ENCODE measurements around the gene YWHAQ.
"Not testable (repeated sequence)": the region's sequence is repeated elsewhere in the genome, so short reads cannot be mapped to it uniquely, and the experiment has no call there.

The YWHAQ gene

DNA sequence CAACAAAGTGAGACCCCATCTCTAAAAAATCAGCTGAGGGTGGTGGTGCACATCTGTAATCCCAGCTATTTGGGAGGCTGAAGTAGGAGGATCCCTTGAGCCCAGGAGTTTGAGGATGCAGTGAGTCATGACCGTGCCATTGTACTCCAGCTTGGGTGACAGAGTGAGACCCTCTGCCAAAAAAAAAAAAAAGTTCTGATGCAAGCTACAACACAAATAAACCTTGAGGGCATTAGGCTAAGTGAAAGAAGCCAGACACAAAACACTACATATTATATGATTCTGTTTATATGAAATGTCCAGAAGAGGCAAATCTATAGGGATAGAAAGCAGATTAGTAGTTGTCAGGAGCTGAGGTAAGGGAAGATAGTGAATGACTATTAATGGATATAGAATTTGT, 13.0 kb downstream of the YWHAQ start:
- Histone ChIP-seq H3K9ac (ENCODE audit: insufficient read length) (no peak overlapping the region), H3K9me3 (ENCODE audit: low read depth, low read length) (no peaks in the 10 kb centered on the region), H3K4me3 (no peak overlapping the region), H3K27ac (no peak overlapping the region), H3K36me3 (ENCODE audit: insufficient read depth, low read length) (peaks cover 74% of the 10 kb centered on the region)
- no peak for DNase-seq (ENCODE audit: low read depth, low spot score)
- TF ChIP-seq EZH2 (IDR thresholded peaks at IDR 0.05) (no peak), FOXP2 (optimal IDR thresholded peaks at IDR 0.05; ENCODE audit: control extremely low read depth, extremely low read length, insufficient read depth) (no peak), POLR2AphosphoS5 (IDR thresholded peaks at IDR 0.05; ENCODE audit: borderline replicate concordance, low read depth, low read length) (no peak)

DNA sequence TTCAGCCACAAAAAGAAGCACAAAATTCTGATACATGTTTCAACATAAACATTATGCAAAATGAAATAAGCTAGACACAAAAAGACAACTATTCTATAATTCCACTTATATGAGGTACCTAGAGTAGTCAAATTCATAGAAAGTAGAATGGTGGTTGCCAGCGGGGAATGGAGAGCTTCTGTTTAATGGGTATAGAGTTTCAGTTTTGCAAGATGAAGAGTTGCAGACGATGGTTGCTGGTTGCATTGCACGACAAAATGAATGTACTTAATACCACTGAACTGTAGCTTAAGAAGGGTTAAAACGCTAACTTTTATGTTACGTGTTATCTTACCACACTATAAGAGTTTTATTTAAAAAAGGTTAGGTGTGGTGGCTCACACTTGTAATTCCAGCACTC, 13.5 kb downstream of the YWHAQ start:
- H3K9me3 ChIP-seq (ENCODE audit: low read depth, low read length) = no peaks in the 10 kb centered on the region; the same call in 1 of the 2 replicates
- H3K9ac ChIP-seq (ENCODE audit: insufficient read length) = no peak overlapping the region
- peaks cover 74% of the 10 kb centered on the region for H3K36me3 ChIP-seq (ENCODE audit: insufficient read depth, low read length)
- no peak for DNase-seq (ENCODE audit: low read depth, low spot score)
- no peak overlapping the region for H3K4me3 ChIP-seq
- TF ChIP-seq FOXP2 (optimal IDR thresholded peaks at IDR 0.05; ENCODE audit: control extremely low read depth, extremely low read length, insufficient read depth) = no peak
- TF ChIP-seq POLR2AphosphoS5 (IDR thresholded peaks at IDR 0.05; ENCODE audit: borderline replicate concordance, low read depth, low read length) = no peak
- TF ChIP-seq EZH2 (IDR thresholded peaks at IDR 0.05) = no peak
- H3K27ac ChIP-seq = no peak overlapping the region

DNA sequence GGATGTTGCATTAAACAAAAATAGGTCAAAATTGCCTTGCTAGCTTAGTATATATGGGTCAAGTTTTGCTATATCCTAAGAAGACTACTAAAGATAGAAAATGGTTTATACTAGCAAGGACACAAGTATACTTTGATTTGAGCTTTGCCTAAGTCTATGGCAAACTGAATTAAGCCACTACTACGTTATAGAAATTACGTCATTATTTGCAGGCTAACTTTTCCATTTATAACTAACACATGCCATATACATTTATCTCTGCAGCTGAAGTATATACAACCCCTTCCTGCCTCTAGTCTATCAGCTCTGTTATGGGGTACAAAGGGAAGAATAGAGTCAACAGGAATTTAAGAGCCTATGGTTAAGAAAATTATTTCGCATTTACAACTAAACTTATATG, 16.2 kb downstream of the YWHAQ start:
- Histone ChIP-seq H3K36me3 (ENCODE audit: insufficient read depth, low read length) (peaks cover 68% of the 10 kb centered on the region), H3K4me3 (0 out of 2 replicates have a peak overlapping the region, but pooled peaks have one; percentile 51), H3K9me3 (ENCODE audit: low read depth, low read length) (no peaks in the 10 kb centered on the region; the same call in 1 of the 2 replicates), H3K27ac (peak overlapping the region; percentile 68), H3K9ac (ENCODE audit: insufficient read length) (no peak overlapping the region)
- no peak for DNase-seq (ENCODE audit: low read depth, low spot score)
- TF ChIP-seq FOXP2 (optimal IDR thresholded peaks at IDR 0.05; ENCODE audit: control extremely low read depth, extremely low read length, insufficient read depth) (no peak), EZH2 (IDR thresholded peaks at IDR 0.05) (no peak)

DNA sequence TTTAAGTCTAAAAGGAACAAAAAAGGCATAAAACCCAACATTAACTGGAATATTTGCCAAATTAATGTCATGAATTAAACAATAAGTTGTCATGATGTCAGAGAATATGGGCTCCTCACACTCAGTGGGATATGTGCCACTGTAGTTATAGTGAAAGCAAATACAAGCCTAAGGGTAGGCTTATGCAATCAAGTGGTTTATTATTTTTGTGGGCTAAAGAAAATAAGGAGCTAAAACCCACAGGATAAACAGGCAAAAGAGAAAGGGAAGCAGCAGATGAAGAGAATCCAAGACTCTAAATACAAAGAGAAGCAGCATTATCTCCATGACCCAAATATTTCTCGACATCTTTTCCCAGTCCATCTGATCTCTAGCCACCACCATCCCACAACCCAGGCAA, 17.5 kb downstream of the YWHAQ start:
- H3K27ac ChIP-seq = peak overlapping the region; percentile 68
- peak; percentile 60 for DNase-seq (ENCODE audit: low read depth, low spot score)
- TF ChIP-seq POLR2AphosphoS5 (IDR thresholded peaks at IDR 0.05; ENCODE audit: borderline replicate concordance, low read depth, low read length) (no peak), EZH2 (IDR thresholded peaks at IDR 0.05) (no peak), FOXP2 (optimal IDR thresholded peaks at IDR 0.05; ENCODE audit: control extremely low read depth, extremely low read length, insufficient read depth) (no peak)

DNA sequence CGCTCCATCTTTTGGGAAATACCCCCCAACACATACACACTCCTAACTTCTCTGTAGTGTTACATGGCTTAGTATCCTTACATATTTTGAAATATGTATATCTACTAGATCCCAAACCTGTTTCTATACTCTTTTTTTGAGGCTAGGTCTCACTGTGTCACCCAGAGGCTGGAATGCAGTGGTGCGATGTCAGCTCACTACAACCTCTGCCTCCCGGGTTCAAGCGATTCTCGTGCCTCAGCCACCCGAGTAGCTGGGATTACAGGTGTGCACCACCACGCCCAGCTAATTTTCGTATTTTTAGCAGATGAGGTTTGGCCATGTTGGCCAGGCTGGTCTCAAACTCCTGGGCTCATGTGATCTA, 19.3 kb downstream of the YWHAQ start:
- H3K36me3 ChIP-seq (ENCODE audit: insufficient read depth, low read length) = peaks cover 69% of the 10 kb centered on the region
- H3K4me3 ChIP-seq; H3K27ac ChIP-seq; H3K9ac ChIP-seq (ENCODE audit: insufficient read length); DNase-seq (ENCODE audit: low read depth, low spot score); H3K9me3 ChIP-seq (ENCODE audit: low read depth, low read length): not testable (repeated sequence)

More for the DNA sequence above, 17.5 kb downstream of the YWHAQ start:
- H3K4me3 ChIP-seq = peak overlapping the region; percentile 51
- H3K36me3 ChIP-seq (ENCODE audit: insufficient read depth, low read length) = peaks cover 71% of the 10 kb centered on the region
- no peak overlapping the region for H3K9ac ChIP-seq (ENCODE audit: insufficient read length)
- no peaks in the 10 kb centered on the region; the same call in 1 of the 2 replicates for H3K9me3 ChIP-seq (ENCODE audit: low read depth, low read length)

DNA sequence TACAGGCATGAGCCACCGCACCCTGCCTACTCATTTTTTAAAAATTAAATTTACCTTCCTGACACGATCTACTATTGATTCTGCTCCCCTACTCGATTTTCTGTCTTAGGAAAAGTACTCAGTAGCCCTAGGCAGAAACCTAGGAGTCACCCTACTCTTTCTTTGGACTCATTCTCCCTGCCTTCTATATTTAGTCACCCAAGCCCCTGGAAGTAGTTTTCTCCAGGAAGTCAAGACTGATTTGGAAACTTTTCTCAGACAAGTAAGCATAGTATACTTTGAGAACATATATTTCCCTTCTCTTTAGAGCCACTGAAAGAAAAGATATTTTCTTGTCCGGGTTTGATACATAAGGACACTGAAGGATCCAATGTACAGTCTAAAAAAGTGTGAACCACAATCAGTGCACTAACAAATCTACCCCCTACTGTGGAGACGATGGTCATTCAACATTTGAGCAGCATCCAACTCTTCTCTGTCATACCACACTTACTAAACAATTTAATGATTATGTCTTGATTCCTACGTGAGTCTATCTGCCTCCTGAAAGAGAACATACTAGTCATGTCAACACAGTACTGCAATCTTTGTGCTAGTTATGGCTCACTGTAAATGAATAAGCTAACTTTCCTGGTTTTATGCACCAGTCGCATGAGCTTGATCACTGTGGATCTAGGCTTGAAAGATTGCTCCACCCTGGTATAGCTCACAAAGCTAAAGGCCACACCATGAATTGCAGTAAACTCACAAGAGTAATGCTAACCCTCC, 19.8 kb downstream of the YWHAQ start:
- TF ChIP-seq EZH2 (IDR thresholded peaks at IDR 0.05) (no peak), FOXP2 (optimal IDR thresholded peaks at IDR 0.05; ENCODE audit: control extremely low read depth, extremely low read length, insufficient read depth) (no peak), POLR2AphosphoS5 (IDR thresholded peaks at IDR 0.05; ENCODE audit: borderline replicate concordance, low read depth, low read length) (no peak)
- Histone ChIP-seq H3K36me3 (ENCODE audit: insufficient read depth, low read length) (peaks cover 66% of the 10 kb centered on the region), H3K27ac (no peak overlapping the region), H3K9me3 (ENCODE audit: low read depth, low read length) (no peaks in the 10 kb centered on the region; the same call in 1 of the 2 replicates), H3K9ac (ENCODE audit: insufficient read length) (no peak overlapping the region), H3K4me3 (no peak overlapping the region)
- no peak for DNase-seq (ENCODE audit: low read depth, low spot score)

DNA sequence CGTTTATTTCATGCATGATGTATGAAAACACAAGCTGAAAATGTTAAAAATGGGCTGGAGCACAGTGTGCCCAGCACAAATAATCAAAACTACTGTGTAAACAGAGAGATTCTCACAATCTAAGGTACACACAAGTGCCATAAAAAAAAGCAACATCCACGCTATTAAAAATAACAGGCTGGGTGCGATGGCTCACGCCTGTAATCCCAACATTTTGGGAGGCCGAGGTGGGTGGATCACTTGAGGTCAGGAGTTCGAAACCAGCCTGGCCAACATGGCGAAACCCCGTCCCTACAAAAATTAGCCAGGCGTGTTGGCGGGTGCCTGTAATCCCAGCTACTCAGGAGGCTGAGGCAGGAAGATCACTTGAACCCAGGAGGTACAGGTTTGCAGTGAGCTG, 22.3 kb downstream of the YWHAQ start:
- H3K27ac ChIP-seq; H3K9ac ChIP-seq (ENCODE audit: insufficient read length); H3K4me3 ChIP-seq; DNase-seq (ENCODE audit: low read depth, low spot score); H3K9me3 ChIP-seq (ENCODE audit: low read depth, low read length): not testable (repeated sequence)
- peaks cover 72% of the 10 kb centered on the region for H3K36me3 ChIP-seq (ENCODE audit: insufficient read depth, low read length)

DNA sequence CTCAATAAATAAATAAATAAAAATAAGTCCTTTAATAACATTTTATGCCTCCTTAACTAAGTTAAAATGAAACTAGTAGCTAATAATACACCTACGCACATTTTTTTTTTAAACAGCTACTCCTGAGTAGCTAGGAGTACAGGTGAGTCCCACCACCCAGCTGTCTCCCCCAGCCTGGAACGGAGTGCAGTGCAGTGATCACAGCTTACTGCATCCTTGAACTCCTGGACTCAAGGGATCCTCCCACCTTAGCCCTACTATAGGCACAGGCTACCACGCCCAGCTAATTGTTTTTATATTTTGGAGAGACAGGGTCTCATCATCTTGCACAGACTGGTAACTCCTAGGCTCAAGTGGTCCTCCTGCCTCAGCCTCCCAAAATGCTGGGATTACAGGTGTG, 28.4 kb downstream of the YWHAQ start:
- DNase-seq (ENCODE audit: low read depth, low spot score) = no peak
- no peak for TF ChIP-seq EZH2 (IDR thresholded peaks at IDR 0.05)
- no peak for TF ChIP-seq FOXP2 (optimal IDR thresholded peaks at IDR 0.05; ENCODE audit: control extremely low read depth, extremely low read length, insufficient read depth)
- no peak for TF ChIP-seq POLR2AphosphoS5 (IDR thresholded peaks at IDR 0.05; ENCODE audit: borderline replicate concordance, low read depth, low read length)
- Histone ChIP-seq H3K36me3 (ENCODE audit: insufficient read depth, low read length) (peaks cover 71% of the 10 kb centered on the region), H3K9me3 (ENCODE audit: low read depth, low read length) (peaks cover 7% of the 10 kb centered on the region), H3K27ac (no peak overlapping the region), H3K4me3 (no peak overlapping the region), H3K9ac (ENCODE audit: insufficient read length) (no peak overlapping the region)

DNA sequence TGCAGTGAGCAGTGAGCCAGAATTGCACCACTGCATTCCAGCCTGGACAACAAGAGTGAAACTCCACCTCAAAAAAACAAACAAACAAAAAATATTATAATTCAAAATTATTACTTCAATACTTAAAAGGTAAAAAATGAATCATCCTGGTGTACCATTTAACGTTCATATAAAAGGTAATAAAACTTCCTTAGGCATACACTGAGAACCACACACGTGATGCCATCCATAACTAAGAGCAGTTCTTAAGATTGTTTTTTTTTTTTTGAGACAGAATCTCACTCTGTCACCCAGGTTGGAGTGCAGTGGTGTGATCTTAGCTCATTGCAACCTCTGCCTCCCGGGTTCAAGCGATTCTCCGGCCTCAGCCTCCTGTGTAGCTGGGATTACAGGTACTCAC, 29.4 kb downstream of the YWHAQ start:
- H3K36me3 ChIP-seq (ENCODE audit: insufficient read depth, low read length) = peaks cover 68% of the 10 kb centered on the region
- peaks cover 7% of the 10 kb centered on the region for H3K9me3 ChIP-seq (ENCODE audit: low read depth, low read length)

More for the DNA sequence above, 29.4 kb downstream of the YWHAQ start:
- H3K4me3 ChIP-seq = no peak overlapping the region
- no peak overlapping the region for H3K9ac ChIP-seq (ENCODE audit: insufficient read length)
- TF ChIP-seq POLR2AphosphoS5 (IDR thresholded peaks at IDR 0.05; ENCODE audit: borderline replicate concordance, low read depth, low read length) = no peak
- no peak for TF ChIP-seq EZH2 (IDR thresholded peaks at IDR 0.05)
- no peak for TF ChIP-seq FOXP2 (optimal IDR thresholded peaks at IDR 0.05; ENCODE audit: control extremely low read depth, extremely low read length, insufficient read depth)
- DNase-seq (ENCODE audit: low read depth, low spot score) = no peak
- no peak overlapping the region for H3K27ac ChIP-seq

Data from SK-N-MC (cell line).